Mucosa of rectum (tissue), 2 donors: ENCODE measurements around the gene ZFAND3.

Source experiments
- H3K27ac ChIP-seq, 2 donors: one replicate each; pipeline ENCODE4 v1.7.0; 2013; ENCODE audit warnings: inconsistent platforms in 2 of 2, low read depth in 2 of 2, low read length in 2 of 2
- H3K27me3 ChIP-seq, 2 donors: one replicate each; pipeline ENCODE4 v1.7.0; 2013; ENCODE audit warnings: low read length in 2 of 2; ENCODE audit not compliant: control insufficient read depth in 2 of 2, insufficient read depth in 2 of 2
- H3K36me3 ChIP-seq, 2 donors: one replicate each; pipeline ENCODE4 v1.7.0; 2013; ENCODE audit warnings: low read length in 2 of 2; ENCODE audit not compliant: control insufficient read depth in 2 of 2, insufficient read depth in 2 of 2
- H3K4me1 ChIP-seq, 2 donors: one replicate each; pipeline ENCODE4 v1.7.0; 2013; ENCODE audit warnings: low read length in 2 of 2, mild to moderate bottlenecking in 1 of 2; ENCODE audit not compliant: control insufficient read depth in 2 of 2, insufficient read depth in 2 of 2
- H3K4me3 ChIP-seq, 2 donors: one replicate each; pipeline ENCODE4 v1.7.0; 2013; ENCODE audit warnings: low read length in 2 of 2
- H3K9ac ChIP-seq, 2 donors: one replicate each; pipeline ENCODE4 v1.7.0; 2013; ENCODE audit warnings: low read length in 2 of 2, low read depth in 1 of 2, mild to moderate bottlenecking in 1 of 2
- H3K9me3 ChIP-seq, 2 donors: one replicate each; pipeline ENCODE4 v1.7.0; 2013; ENCODE audit warnings: low read length in 2 of 2; ENCODE audit not compliant: control insufficient read depth in 2 of 2
- donor health status: healthy.
- donor health status: Normal muscosa, but diverticular disease.

The ZFAND3 gene

DNA sequence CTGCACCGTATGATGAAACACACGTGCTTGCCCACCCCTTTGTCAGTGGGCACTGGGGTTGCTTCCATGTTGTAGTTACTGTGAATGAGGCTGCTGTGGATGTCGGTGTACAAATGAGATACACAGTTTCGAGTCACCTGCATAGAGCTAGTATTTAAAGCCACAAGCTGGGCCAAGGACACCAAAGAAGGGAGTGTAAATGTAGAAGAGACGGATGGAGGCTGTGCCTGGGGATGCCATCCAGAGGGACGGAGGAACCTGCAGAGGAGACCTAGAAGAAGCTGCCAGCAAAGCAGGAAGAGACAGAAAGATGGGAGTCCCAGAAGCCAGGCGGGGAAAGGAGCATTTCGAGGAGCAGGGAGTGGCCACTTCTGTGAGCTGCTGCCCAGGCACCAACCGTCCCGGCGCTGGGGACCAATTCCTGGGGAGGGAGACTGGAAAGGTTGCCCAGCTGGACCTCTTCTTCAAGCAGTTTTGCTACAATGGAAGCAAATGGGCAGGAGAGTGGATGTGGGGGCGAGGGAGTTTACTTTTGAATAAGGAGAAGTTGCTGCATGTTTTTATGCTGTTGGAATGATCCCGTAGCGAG is 339.3 kb downstream of the ZFAND3 start:
- Histone ChIP-seq H3K27me3 (no peaks in the 10 kb centered on the region), H3K4me1 (peaks cover 0 to 2% of the 10 kb centered on the region in 2 donors), H3K9me3 (no peaks in the 10 kb centered on the region), H3K9ac (no peak overlapping the region), H3K36me3 (peaks cover 0 to 3% of the 10 kb centered on the region in 2 donors), H3K4me3 (no peak overlapping the region), H3K27ac (no peak overlapping the region)

DNA sequence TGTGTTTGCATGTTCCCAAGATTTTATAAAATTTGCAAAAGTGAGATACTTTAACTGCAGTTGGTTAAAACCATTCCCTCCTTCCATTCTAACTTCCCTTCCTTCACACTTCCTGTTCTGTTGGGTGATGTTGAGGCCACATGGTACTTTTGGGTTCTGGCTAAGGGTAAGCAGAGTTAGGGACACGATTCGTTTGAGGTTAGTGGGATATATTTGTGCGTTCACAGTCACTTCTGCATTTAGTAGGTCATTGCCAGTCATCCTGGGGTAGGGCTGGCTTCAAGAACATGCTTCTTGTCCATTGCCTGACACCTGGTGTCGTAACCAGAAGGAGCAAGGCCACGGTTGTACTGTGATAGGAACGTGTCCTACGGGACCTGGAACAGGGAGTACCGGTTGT is 340.1 kb downstream of the ZFAND3 start:
- Histone ChIP-seq H3K4me3 (no peak overlapping the region), H3K27me3 (no peaks in the 10 kb centered on the region), H3K9me3 (no peaks in the 10 kb centered on the region), H3K36me3 (peaks cover 0 to 3% of the 10 kb centered on the region in 2 donors), H3K27ac (no peak overlapping the region), H3K9ac (no peak overlapping the region), H3K4me1 (peaks cover 0 to 7% of the 10 kb centered on the region in 2 donors)

DNA sequence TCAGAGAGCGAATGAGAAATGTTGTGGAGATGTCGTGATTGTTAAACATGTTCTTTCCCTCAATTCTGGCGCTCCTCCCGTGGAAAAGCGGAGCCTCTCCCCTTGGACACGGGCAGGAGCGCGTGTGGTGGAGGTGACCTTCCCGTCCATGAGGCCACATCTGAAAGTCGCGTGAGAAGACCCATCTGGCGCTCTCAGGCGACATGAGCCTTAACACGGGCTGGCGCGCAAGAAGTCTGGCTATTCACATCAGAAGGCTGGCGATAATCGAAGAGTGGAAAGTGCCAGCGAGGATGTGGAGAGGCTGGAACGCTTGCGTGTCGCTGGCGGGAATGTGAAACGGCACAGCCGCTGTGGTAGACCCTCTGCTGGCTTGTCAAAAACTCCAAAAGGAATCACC is 341.3 kb downstream of the ZFAND3 start:
- H3K27ac ChIP-seq: no peak overlapping the region
- H3K9ac ChIP-seq: no peak overlapping the region
- no peak overlapping the region for H3K4me3 ChIP-seq
- peaks cover 0 to 7% of the 10 kb centered on the region in 2 donors for H3K4me1 ChIP-seq
- H3K27me3 ChIP-seq: no peaks in the 10 kb centered on the region
- H3K36me3 ChIP-seq: no peaks in the 10 kb centered on the region
- H3K9me3 ChIP-seq: no peaks in the 10 kb centered on the region

DNA sequence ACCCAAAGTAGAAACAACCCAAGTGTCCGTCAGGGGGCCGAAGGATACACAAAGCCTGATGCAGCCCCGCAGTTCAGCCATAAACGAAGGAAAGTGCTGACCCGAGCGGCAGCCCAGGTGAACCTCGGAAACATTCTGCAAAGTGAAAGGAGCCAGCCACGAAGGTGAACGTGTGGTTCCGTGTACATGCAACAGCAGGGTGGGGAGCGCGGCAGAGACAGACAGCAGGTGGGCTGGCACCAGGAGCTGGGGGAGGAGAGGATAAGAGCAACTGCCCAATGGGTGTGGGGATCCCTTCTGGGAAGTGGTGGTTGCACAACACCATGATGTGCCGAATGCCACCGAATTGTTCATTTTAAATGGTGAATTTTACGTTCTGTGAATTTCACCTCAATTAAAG is 341.8 kb downstream of the ZFAND3 start:
- Histone ChIP-seq H3K27ac (no peak overlapping the region), H3K9ac (no peak overlapping the region), H3K27me3 (no peaks in the 10 kb centered on the region), H3K36me3 (no peaks in the 10 kb centered on the region), H3K9me3 (no peaks in the 10 kb centered on the region), H3K4me1 (peaks cover 0 to 7% of the 10 kb centered on the region in 2 donors), H3K4me3 (no peak overlapping the region)

DNA sequence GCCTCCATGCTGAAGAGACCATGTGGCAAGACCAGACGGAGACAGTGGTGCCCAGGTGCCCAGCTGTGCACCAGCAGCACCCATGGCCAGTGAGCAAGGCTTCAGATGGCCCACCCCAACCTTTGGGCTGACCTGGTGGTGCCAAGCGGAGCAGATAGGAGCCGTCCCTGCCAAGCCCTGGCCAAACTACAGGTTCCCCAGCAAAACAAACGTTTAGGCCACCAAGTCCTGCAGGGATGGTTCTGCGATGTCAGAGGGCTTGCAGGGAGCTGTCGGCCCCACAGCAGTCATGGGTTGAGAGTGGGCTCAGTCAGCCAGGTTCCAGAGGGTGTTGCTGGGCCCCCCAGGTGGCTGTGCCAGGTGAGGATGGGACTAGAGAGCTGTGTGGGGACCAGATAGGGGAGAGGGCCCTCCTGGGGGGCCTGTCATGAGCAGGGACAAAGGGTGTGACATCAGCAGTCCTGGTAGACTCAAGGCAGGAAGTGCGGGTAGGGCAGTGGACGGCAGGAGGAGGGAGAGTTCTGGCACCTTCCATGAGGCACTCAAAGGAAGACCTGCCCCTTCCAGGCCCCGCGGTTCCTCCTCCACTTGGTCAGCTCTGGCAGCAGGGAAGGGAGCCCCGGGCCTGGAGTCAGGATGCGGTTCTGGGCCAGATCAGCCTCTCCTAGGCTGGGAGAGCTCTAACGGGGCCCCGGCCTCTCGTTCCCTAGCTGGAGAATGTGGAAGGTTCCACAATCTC is 342.4 kb downstream of the ZFAND3 start:
- Histone ChIP-seq H3K27ac (no peak overlapping the region), H3K4me3 (no peak overlapping the region)

DNA sequence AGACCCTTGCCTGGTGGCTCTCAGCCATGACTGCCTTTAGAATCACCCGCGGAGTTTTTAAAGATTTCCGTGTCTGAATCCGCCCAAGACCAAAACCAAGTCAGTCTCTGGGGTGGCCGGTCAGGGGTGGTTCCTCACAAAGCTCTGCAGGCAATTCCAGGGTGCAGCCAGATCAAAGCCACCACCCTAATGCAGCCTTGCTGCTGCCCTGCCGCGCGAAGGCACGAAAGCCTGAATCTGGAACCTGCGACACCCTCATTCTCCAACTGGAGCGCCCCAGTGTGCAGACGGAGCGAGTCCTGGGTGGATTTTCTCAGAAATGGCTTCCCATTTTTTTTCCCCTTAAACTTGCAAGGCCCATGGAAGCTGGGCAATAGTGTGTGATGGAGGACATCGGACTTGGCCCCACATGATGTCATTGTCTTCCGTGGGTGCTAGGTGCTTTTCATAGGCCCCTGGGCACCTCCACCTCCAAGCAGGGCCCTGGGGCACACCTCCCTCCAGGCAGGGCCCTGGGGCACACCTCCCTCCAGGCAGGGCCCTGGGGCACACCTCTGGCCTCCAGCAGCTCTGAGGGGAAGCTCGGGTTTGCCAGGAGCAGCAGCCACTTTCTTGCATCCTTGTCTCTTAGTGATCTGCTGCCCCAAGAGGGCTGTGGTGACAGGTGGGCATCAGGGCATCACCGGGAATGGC is 343.1 kb downstream of the ZFAND3 start:
- Histone ChIP-seq H3K4me1 (peaks cover 0 to 7% of the 10 kb centered on the region in 2 donors), H3K36me3 (no peaks in the 10 kb centered on the region), H3K4me3 (no peak overlapping the region), H3K27ac (no peak overlapping the region), H3K9ac (no peak overlapping the region), H3K27me3 (no peaks in the 10 kb centered on the region), H3K9me3 (no peaks in the 10 kb centered on the region)

More for the DNA sequence above, 342.4 kb downstream of the ZFAND3 start:
- Histone ChIP-seq H3K36me3 (no peaks in the 10 kb centered on the region), H3K27me3 (no peaks in the 10 kb centered on the region), H3K9me3 (no peaks in the 10 kb centered on the region), H3K9ac (no peak overlapping the region), H3K4me1 (peaks cover 0 to 7% of the 10 kb centered on the region in 2 donors)

DNA sequence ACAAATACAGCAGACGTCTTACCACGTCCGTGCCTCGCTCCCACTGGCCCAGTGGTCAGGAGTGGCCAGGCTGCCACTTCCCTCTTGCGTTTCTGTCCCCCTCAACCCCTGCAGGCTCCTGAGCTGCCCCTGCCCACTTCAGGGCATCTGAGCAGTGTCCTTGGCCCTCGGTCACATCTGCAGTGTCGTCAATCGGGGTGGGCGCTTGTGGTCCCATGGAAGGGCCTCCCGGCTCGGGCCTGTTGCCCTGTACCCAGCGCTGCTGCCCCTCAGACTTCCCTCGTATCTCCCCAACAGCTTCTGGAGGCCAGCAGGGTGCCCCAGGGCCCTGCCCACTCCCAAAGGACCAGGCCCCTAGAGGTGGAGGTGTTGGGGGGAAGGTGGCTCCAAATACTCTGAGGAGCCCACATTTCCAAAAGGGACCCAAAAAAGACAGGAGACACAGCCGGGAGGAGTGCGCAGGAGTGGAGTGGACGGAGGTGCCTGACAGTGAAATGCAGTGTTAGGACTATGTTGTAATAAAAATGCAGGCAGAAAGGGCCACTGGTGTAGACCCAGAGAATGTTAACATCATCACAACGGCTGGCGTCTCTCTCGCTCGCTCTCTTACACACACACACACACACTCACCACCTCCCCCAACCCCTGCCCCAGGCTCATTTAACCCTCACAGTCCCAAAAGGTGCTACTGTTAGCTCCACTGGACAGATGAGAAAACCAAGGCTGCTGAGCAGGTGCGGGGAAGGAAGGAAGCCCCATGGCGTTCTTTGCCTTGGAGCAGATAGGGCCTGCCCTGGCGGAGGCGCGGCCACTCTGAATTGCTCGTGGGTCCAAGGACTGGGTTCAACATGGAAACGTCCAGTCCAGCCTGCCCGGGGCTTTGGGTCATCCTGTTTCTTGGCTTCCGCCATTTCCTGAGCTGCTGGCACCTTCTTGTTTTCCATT is 343.9 kb downstream of the ZFAND3 start:
- peaks cover 0 to 7% of the 10 kb centered on the region in 2 donors for H3K4me1 ChIP-seq
- no peaks in the 10 kb centered on the region for H3K27me3 ChIP-seq
- no peak overlapping the region for H3K4me3 ChIP-seq
- no peaks in the 10 kb centered on the region for H3K9me3 ChIP-seq
- H3K9ac ChIP-seq: no peak overlapping the region
- H3K36me3 ChIP-seq: no peaks in the 10 kb centered on the region
- no peak overlapping the region for H3K27ac ChIP-seq

DNA sequence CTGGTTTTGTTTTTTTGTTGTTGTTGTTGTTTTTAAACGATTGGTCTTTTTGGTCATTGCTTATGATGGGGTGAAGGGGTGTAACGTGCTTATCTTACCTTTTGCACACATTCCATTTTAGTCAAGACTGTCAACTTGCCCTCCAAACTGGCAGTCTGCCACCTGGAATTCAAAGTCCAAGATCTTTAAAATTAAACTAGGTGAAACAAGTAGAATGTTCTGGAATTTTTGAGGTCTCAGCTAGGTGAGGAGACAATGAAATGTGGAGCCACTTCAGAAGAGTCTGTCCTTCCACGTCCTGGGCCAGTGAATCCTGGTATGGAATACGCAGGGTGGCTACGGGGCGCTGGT is 344.6 kb downstream of the ZFAND3 start:
- H3K27ac ChIP-seq: no peak overlapping the region
- no peaks in the 10 kb centered on the region for H3K27me3 ChIP-seq
- H3K36me3 ChIP-seq: no peaks in the 10 kb centered on the region
- peaks cover 0 to 7% of the 10 kb centered on the region in 2 donors for H3K4me1 ChIP-seq
- H3K4me3 ChIP-seq: no peak overlapping the region
- H3K9me3 ChIP-seq: no peaks in the 10 kb centered on the region
- H3K9ac ChIP-seq: no peak overlapping the region

DNA sequence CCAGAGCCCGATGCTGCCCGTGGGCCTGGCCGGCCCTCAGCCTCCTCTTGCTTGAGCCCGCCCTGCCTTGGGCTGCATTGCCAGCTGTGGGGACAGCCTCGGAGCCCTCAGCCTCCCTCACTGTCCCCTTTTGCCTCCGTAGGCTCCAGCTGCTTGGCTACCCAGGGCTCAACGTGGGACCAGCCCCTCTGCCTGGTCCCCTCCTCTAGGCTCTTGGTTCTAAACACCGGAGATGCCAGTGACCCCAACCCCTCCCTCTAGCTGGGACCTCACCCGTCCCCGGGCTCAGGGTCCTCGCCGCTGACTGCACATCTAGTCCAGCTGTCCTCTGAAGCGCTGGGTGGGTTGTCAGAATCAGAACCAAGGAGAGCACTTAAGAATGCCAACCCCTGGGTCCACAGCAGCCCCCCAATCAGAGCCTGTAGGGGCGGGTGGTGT is 345.2 kb downstream of the ZFAND3 start:
- Histone ChIP-seq H3K27ac (no peak overlapping the region), H3K9ac (no peak overlapping the region), H3K36me3 (no peaks in the 10 kb centered on the region)

More for the DNA sequence above, 345.2 kb downstream of the ZFAND3 start:
- Histone ChIP-seq H3K4me1 (peaks cover 0 to 7% of the 10 kb centered on the region in 2 donors), H3K9me3 (no peaks in the 10 kb centered on the region), H3K4me3 (no peak overlapping the region), H3K27me3 (no peaks in the 10 kb centered on the region)
